HG03108 (cell line): ENCODE measurements around the gene KISS1R.
A peak's percentile ranks its signal among the peaks of the same experiment; 100 is the strongest.

ENCODE experiments used
- ATAC-seq: cut with Tn5 transposase; IDR thresholded peaks from one replicate; pipeline ENCODE4 v1.9.1; 2021; ENCODE audit warnings: moderate library complexity; ENCODE audit not compliant: unreplicated experiment

KISS1R gene

DNA sequence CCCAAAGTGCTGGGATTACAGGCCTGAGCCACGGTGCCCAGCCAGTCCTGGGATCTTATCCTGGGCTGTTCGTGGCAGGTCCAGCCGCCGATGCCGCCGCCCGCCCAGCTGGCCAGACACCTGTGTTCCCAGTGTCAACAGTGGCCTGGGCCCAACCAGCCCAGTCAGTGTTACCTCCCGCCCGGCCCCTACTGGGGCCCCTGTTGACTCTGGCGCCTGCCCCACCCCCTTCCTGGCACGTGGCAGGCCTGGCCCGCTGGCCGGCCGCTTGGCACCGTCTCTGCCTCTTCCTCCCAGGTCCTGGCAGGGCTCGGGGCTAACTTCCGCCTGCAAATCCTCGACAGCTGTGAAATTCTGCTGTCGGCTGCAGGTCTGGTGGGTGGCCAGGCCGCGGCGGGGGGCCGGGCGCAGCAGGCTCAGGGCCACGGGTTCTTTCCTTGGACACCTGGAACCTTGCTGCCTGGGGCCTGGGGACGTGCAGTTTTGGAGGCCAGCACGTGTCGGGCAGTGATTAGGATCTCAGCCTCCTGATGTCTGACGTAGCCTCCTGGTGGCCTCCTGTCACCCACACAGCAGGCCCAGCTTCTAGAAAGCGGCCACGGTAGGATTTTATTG, 17.8 kb downstream of the KISS1R start:
- no peak for ATAC-seq

DNA sequence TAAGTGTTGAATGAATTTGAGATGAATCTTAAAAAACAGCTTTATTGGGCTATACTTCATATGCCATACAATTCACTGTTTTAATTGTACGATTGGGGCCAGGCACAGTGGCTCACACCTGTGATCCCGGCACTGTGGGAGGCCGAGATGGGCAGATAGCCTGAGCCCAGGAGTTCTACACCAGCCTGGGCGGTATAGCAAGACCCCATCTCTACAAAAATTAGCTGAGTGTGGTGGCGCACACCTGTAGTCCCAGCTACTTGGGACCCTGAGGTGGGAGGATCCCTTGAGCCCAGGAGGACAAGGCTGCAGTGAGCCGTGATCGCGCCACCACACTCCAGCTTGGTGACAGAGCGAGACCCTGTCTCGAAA, 19.0 kb downstream of the KISS1R start:
- no peak for ATAC-seq

GRCh38 chr19:937259-937694, 20.1 kb downstream of the KISS1R start:
- ATAC-seq = no peak

DNA sequence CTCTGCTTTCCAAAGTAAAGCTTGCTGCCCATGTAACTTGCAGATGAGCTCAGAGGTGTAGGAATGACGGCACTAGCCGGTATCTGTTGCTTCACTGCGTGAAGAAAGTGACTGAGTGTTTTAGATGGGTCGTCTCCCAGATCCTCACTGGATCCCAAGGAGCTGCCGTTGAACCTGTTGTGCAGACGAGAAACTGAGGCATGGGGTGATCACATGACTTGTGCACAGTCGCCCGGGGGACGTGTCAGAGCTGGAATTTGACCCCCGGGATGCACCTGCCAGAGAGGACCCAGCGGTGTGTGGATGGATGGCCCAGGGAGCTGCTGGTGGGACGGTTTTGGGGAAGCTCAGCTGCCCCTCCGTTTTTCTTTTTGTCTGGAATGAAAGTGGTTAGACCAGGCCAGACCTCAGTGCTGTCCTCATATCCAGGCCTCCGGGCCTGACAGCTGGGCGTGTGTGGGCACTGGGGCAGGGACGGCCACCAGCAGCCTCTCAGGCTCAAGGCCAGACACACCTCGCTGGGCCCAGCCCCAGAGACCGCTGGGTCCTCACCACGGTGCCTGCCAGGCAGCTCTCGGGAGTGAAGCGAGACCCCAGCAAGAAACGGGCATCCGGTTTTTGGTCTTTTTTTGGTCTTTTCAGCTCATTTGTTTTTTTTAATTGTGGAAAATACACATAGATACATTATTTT, 21.2 kb downstream of the KISS1R start:
- no peak for ATAC-seq

DNA sequence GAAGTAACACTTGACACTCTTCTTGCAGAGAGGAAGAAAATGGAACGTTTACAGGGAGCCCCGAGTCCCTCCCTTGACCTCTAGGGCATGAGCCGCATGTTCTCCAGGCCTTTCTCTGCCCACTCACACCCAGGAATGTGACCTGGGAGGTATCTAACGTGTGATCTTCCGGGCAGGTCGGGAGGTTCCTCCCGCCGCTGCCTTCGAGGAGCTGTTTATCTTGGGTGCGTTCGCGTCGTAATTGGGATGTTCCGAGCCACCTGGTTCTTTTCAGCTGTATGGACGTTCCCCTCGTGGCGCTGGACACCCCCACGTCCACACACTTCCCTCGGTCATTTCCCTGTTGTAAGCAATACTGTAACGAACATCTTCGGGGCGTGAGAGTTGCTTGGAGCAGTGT, 22.3 kb downstream of the KISS1R start:
- no peak for ATAC-seq

GRCh38 chr19:939922-940321, 22.8 kb downstream of the KISS1R start:
- ATAC-seq = no peak

DNA sequence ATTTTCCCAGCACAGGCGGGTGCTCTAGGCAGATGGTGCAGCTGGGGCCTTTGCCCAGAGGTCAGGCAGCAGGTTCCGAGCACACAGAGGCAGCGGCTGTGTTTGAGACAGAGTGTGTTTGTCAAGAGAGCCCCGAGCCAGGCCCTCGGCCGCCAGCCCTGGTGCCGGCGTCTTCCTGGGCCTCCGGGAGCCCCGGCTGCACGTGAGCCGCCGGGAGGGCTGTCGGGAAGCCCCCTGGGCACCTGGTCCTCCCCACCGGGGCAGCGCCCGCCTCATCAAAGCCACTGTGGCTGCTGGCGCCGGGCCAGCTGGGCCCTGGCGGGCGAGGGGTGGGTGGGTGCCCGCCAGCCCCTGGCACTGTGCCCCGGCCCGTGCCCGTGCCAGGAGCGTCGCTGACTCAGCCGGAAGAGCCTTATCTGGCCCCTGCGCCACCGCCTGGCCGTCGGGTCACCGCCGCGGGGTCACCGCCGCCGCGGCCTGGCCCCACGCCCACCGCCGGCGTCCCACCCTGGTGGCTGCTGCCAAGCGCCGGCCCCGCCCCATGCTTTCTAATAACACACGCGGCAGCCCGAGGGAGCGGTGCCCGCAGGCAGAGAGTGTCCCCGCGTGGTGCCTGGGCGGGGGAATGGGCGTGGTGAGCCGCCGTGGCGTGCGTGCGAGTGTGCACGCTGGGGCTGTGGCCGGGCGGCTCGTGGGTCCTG, 23.6 kb downstream of the KISS1R start:
- peak; percentile 40 for ATAC-seq

- no peak for ATAC-seq
These were observed 24.4 kb downstream of the KISS1R start for GRCh38 chr19:941292-942132.

DNA sequence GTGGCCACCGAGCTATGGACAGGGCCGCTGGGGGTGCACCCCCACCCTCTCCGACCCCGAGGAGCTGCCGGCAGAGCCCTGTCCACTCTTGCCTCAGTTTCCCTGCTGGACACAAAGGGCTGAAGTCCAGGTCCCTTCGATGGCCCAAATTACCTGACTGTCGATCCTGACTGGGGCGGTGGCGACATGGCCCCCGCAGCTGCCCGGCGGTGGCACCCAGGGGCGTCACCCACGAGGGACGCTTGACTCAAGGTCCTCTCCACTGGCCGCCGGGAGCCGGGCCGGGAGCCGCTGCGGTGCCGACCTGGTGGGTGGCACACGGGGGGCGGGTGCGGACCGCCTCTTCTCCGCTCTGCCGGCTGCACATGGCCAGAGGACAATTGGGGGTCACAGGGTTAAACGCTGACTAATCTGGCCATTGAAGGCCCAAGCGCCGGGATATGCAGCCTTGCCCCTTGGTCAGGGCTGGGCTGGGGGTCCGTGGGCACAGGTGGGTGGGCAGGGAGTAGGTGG, 25.1 kb downstream of the KISS1R start:
- no peak for ATAC-seq

- no peak for ATAC-seq
These were observed 26.5 kb downstream of the KISS1R start for GRCh38 chr19:943551-944170.

GRCh38 chr19:944171-944567, 27.0 kb downstream of the KISS1R start:
- no peak for ATAC-seq

GRCh38 chr19:944663-945241, 27.6 kb downstream of the KISS1R start:
- no peak for ATAC-seq

- ATAC-seq = no peak
These were observed 28.5 kb downstream of the KISS1R start for GRCh38 chr19:945401-946252.

- ATAC-seq = no peak
These were observed 30.1 kb downstream of the KISS1R start for GRCh38 chr19:947090-947706.

- ATAC-seq = peak; percentile 64
These were observed 30.8 kb downstream of the KISS1R start for GRCh38 chr19:947707-948539.

DNA sequence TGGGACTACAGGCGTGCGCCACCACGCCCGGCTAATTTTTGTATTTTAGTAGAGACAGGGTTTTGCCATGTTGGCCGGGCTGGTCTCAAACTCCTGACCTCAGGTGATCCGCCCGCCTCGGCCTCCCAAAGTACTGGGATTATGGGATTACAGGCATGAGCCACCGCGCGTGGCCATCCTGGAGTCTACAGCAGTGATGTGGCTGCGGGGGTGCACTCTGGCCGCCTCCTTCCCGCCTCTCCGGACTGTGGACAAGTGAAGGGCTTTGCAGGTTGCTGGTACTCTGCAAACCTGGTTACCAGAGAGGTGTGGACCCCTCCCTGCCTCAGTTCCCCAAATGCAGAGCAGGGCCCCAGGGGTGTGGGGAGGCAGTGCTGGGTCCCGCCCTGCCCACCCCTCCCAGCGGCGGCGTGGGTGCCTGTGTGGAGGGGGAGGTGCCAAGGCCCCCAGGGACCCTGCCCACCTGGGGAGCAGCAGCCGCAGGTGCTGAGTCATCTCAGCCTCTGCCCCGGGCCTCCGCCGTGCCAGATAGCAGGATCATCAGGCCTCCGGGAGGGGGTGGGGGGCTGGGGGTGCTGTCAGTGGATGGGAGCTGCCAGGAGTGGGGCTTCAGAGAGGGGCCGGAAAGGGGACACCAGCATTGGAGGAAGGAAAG, 31.8 kb downstream of the KISS1R start:
- no peak for ATAC-seq

- no peak for ATAC-seq
These were observed 33.4 kb downstream of the KISS1R start for GRCh38 chr19:950352-951066.
